Measurements from ENCODE around the gene SLC35A5. TPM values are rescaled to one million over a fixed set of nuclear protein-coding genes. Genes with fewer than 3 reads are reported as not detected.

SLC35A5 gene
- total RNA-seq, 2 donors from 2014 or later: 39.9 to 43.2 TPM

DNA sequence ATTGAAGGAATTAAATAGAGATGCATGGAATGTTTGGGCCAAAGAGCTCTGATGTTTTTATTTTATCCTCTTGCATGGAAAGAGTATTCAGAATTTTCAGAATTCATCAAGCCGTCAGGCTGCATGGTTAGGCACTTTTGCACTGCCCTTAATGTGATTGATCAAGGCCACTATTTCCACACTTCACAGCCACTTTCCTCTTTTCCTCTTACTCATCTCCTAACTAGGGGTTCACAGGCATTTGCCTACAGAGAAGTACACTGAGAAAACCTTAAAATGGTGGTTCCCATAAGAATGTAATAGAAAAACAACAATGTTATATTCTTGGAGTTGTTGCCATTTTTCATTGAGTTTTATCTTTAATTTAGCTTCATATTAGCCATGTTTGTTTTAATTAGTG, 10.9 kb downstream of the SLC35A5 start:
- no peaks in the 10 kb centered on the region for H3K27me3 ChIP-seq (ENCODE audit: control insufficient read depth, insufficient read depth, low read length, poor library complexity, severe bottlenecking)
- 94 to 100% methylated on average over 1 of the region's 1 CpG for WGBS, 2 experiments (ENCODE audit: insufficient coverage in 1 of 2, insufficient read length in 1 of 2)
- peaks cover 45% of the 10 kb centered on the region for H3K36me3 ChIP-seq (ENCODE audit: control insufficient read depth, insufficient read depth, low read length)
- Mint-ChIP-seq H3K4me3 (no peak overlapping the region), H3K4me1 (peaks cover 2% of the 10 kb centered on the region), H3K9me3 (no peaks in the 10 kb centered on the region), H3K27me3 (ENCODE audit: insufficient read depth) (no peaks in the 10 kb centered on the region), H3K36me3 (ENCODE audit: low read depth) (peaks cover 43% of the 10 kb centered on the region), H3K27ac (no peak overlapping the region)
- no peak overlapping the region for H3K9ac ChIP-seq (ENCODE audit: extremely low read depth, low read length, poor library complexity, severe bottlenecking)
- H3K4me3 ChIP-seq (ENCODE audit: low read length): no peak overlapping the region
- no peak for DNase-seq
- H3K4me1 ChIP-seq (ENCODE audit: control insufficient read depth, insufficient read depth, low read length): no peaks in the 10 kb centered on the region
- TF ChIP-seq, protein P1, sequence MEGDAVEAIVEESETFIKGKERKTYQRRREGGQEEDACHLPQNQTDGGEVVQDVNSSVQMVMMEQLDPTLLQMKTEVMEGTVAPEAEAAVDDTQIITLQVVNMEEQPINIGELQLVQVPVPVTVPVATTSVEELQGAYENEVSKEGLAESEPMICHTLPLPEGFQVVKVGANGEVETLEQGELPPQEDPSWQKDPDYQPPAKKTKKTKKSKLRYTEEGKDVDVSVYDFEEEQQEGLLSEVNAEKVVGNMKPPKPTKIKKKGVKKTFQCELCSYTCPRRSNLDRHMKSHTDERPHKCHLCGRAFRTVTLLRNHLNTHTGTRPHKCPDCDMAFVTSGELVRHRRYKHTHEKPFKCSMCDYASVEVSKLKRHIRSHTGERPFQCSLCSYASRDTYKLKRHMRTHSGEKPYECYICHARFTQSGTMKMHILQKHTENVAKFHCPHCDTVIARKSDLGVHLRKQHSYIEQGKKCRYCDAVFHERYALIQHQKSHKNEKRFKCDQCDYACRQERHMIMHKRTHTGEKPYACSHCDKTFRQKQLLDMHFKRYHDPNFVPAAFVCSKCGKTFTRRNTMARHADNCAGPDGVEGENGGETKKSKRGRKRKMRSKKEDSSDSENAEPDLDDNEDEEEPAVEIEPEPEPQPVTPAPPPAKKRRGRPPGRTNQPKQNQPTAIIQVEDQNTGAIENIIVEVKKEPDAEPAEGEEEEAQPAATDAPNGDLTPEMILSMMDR (conservative IDR thresholded peaks at IDR 0.05): no peak
- no peak overlapping the region for H3K27ac ChIP-seq (ENCODE audit: low read depth, low read length)
- H3K9me3 ChIP-seq (ENCODE audit: control insufficient read depth, low read length): no peaks in the 10 kb centered on the region

DNA sequence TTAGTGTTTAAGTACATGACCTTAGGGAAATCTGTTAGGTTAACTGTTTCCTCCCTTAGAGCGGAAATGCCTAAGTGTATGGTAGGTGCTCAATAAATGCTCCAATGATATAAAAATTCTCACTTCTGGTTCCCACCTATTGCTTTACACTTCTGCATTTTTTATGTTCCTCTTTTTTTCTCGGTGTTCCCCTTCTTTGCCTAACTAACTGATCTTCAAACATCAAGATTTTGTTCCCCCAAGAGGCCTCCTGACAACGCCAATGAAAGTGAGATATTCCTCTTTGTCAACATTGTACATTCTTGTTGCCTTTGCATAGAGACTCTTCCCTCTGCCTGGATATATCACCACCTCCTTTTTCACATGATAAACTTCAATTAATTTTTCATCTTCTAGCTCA, 17.4 kb downstream of the SLC35A5 start:
- Histone ChIP-seq H3K4me1 (ENCODE audit: control insufficient read depth, insufficient read depth, low read length) (no peaks in the 10 kb centered on the region), H3K27ac (ENCODE audit: low read depth, low read length) (no peak overlapping the region), H3K9ac (ENCODE audit: extremely low read depth, low read length, poor library complexity, severe bottlenecking) (no peak overlapping the region), H3K4me3 (ENCODE audit: low read length) (no peak overlapping the region), H3K27me3 (ENCODE audit: control insufficient read depth, insufficient read depth, low read length, poor library complexity, severe bottlenecking) (no peaks in the 10 kb centered on the region), H3K9me3 (ENCODE audit: control insufficient read depth, low read length) (no peaks in the 10 kb centered on the region), H3K36me3 (ENCODE audit: control insufficient read depth, insufficient read depth, low read length) (peaks cover 47% of the 10 kb centered on the region)
- Mint-ChIP-seq H3K9me3 (no peaks in the 10 kb centered on the region), H3K27me3 (ENCODE audit: insufficient read depth) (no peaks in the 10 kb centered on the region), H3K4me1 (no peaks in the 10 kb centered on the region), H3K27ac (no peak overlapping the region), H3K4me3 (no peak overlapping the region), H3K36me3 (ENCODE audit: low read depth) (peaks cover 30% of the 10 kb centered on the region)
- DNase-seq: no peak
- TF ChIP-seq, protein P1 (conservative IDR thresholded peaks at IDR 0.05): no peak
- 91 to 97% methylated on average over 3 of the region's 3 CpGs for WGBS, 2 experiments (ENCODE audit: insufficient coverage in 1 of 2, insufficient read length in 1 of 2)

DNA sequence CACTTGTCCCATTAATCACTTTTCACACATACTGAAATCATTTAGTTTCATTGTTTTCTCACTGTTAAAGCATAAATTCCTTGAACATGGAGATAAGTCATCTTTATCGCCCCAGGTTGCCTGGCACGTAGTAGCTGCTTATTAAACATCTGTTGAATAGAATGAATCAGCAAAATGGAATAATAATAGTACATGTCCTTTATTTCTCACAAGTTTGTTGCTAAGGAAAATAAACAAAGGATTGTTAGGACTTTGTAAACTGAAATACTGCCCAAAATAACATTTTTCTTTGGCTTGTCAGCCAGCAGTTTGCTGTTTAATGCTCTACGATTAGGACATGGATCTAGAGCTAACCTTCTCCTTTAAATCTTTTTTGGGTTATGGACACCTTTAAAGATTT, 17.9 kb downstream of the SLC35A5 start:
- H3K36me3 ChIP-seq (ENCODE audit: control insufficient read depth, insufficient read depth, low read length): peaks cover 52% of the 10 kb centered on the region
- H3K27me3 ChIP-seq (ENCODE audit: control insufficient read depth, insufficient read depth, low read length, poor library complexity, severe bottlenecking): no peaks in the 10 kb centered on the region
- Mint-ChIP-seq H3K4me1 (no peaks in the 10 kb centered on the region), H3K4me3 (no peak overlapping the region), H3K27me3 (ENCODE audit: insufficient read depth) (no peaks in the 10 kb centered on the region), H3K27ac (no peak overlapping the region), H3K9me3 (no peaks in the 10 kb centered on the region), H3K36me3 (ENCODE audit: low read depth) (peaks cover 34% of the 10 kb centered on the region)
- TF ChIP-seq, protein P1 (conservative IDR thresholded peaks at IDR 0.05): no peak
- no peak for DNase-seq
- no peaks in the 10 kb centered on the region for H3K4me1 ChIP-seq (ENCODE audit: control insufficient read depth, insufficient read depth, low read length)
- H3K9me3 ChIP-seq (ENCODE audit: control insufficient read depth, low read length): no peaks in the 10 kb centered on the region
- H3K9ac ChIP-seq (ENCODE audit: extremely low read depth, low read length, poor library complexity, severe bottlenecking): no peak overlapping the region
- 90 to 100% methylated on average over 1 to 3 of the region's 3 CpGs for WGBS, 2 experiments (ENCODE audit: insufficient coverage in 1 of 2, insufficient read length in 1 of 2)
- no peak overlapping the region for H3K27ac ChIP-seq (ENCODE audit: low read depth, low read length)
- no peak overlapping the region for H3K4me3 ChIP-seq (ENCODE audit: low read length)
